ENCODE data around the gene KLHL22. TPM values are rescaled to one million over a fixed set of nuclear protein-coding genes. Genes with fewer than 3 reads are reported as not detected.

The KLHL22 gene
- total and polyA plus RNA-seq, 2 donors (not counting 3 experiments of a cell fraction or from before 2014, with no cell fraction given), result 24.2 to 33.6 TPM

DNA sequence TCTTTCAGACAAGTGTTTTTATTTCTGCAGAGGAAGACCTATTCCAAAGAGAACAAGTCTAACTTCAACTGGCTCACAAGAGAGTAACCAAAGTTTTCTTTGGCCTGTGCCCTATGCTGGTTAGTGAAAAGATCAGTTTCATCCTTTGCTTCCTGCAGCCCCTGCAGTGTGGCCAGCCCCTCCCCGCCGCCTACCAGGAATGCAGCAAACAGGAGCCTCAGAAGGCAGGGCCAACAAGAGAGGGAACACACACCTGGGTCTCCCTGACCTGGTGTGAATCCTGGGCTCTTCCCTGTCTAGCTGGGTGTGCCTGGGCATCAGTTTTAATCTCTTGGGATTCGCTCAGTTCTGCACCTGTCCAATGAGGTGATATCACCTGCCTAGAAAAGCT is 36.4 kb downstream of the KLHL22 start:
- BruUV-seq (replicated peaks), result no TSS peak
- no peak for TF ChIP-seq EZH2 (IDR thresholded peaks at IDR 0.05; ENCODE audit: borderline replicate concordance, low read depth, low read length, severe bottlenecking)
- TF ChIP-seq, protein P1, sequence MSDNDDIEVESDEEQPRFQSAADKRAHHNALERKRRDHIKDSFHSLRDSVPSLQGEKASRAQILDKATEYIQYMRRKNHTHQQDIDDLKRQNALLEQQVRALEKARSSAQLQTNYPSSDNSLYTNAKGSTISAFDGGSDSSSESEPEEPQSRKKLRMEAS (IDR thresholded peaks at IDR 0.05; ENCODE audit: insufficient read depth, insufficient read length), result no peak
- TF ChIP-seq POLR2AphosphoS5 (IDR thresholded peaks at IDR 0.05; ENCODE audit: insufficient read depth, low read depth, low read length), result no peak
- no peak for TF ChIP-seq FOS (IDR thresholded peaks at IDR 0.05; ENCODE audit: borderline replicate concordance, insufficient read depth, low read length)
- no peak for TF ChIP-seq POLR2A (IDR thresholded peaks at IDR 0.05; ENCODE audit: low read depth, low read length)
- no peak for TF ChIP-seq MYC (IDR thresholded peaks at IDR 0.05; ENCODE audit: low read depth, low read length)
- TF ChIP-seq, protein P2, sequence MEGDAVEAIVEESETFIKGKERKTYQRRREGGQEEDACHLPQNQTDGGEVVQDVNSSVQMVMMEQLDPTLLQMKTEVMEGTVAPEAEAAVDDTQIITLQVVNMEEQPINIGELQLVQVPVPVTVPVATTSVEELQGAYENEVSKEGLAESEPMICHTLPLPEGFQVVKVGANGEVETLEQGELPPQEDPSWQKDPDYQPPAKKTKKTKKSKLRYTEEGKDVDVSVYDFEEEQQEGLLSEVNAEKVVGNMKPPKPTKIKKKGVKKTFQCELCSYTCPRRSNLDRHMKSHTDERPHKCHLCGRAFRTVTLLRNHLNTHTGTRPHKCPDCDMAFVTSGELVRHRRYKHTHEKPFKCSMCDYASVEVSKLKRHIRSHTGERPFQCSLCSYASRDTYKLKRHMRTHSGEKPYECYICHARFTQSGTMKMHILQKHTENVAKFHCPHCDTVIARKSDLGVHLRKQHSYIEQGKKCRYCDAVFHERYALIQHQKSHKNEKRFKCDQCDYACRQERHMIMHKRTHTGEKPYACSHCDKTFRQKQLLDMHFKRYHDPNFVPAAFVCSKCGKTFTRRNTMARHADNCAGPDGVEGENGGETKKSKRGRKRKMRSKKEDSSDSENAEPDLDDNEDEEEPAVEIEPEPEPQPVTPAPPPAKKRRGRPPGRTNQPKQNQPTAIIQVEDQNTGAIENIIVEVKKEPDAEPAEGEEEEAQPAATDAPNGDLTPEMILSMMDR (IDR thresholded peaks at IDR 0.05; ENCODE audit: extremely low read depth in 1 of 2, insufficient read depth in 1 of 2, low read depth in 1 of 2, low read length in 2 of 2), result no peak
- no peak for TF ChIP-seq GATA2 (IDR thresholded peaks at IDR 0.05; ENCODE audit: insufficient read depth, insufficient read length, low read depth, low read length)
- TF ChIP-seq JUN (IDR thresholded peaks at IDR 0.05; ENCODE audit: borderline replicate concordance, insufficient read depth, insufficient read length, low read depth), result no peak
- Histone ChIP-seq H4K20me1 (replicated peaks; ENCODE audit: control insufficient read depth, extremely low read depth, insufficient read depth, low read length) (no peaks in the 10 kb centered on the region), H2AFZ (ENCODE audit: low read depth, low read length) (no peak overlapping the region), H3K27me3 (ENCODE audit: control insufficient read depth in 2 of 2, insufficient read depth in 2 of 2, low read length in 2 of 2) (no peaks in the 10 kb centered on the region), H3K27ac (ENCODE audit: insufficient read depth, low read depth, low read length) (no peak overlapping the region), H3K79me2 (ENCODE audit: control insufficient read depth, insufficient read depth, low read length) (no peaks in the 10 kb centered on the region), H3K4me3 (replicated peaks in 1 of 3; ENCODE audit: insufficient read depth in 1 of 3, low read depth in 1 of 3, low read length in 3 of 3) (no peak overlapping the region), H3K4me2 (ENCODE audit: insufficient read depth, low read length) (no peak overlapping the region), H3K9me3 (replicated peaks; ENCODE audit: control insufficient read depth, insufficient read depth, low read length) (no peaks in the 10 kb centered on the region), H3K9me1 (replicated peaks; ENCODE audit: control insufficient read depth, extremely low read depth, insufficient read depth, low read length) (no peaks in the 10 kb centered on the region), H3K4me1 (ENCODE audit: control insufficient read depth, extremely low read depth, insufficient read depth, low read length) (no peaks in the 10 kb centered on the region), H3K36me3 (ENCODE audit: control insufficient read depth in 2 of 2, extremely low read depth in 1 of 2, insufficient read depth in 2 of 2, low read length in 2 of 2) (peaks cover 0 to 4% of the 10 kb centered on the region in 2 experiments), H3K9ac (replicated peaks; ENCODE audit: extremely low read depth, insufficient read depth, low read length) (no peak overlapping the region)
- DNase-seq (ENCODE audit: low read depth, low spot score) (no peak), FAIRE-seq (no peak)
- dilution Hi-C loops (cut with MboI; ENCODE audit: extremely low pct_ligation_motif_present, low sequenced_read_pairs), result no loop called here
- intact Hi-C loops (cut with micrococcal nuclease), result loop anchor here (5.0 kb wide), 1 partner anchor 302 kb away; no protein-coding TSS in a partner anchor
- ChIA-PET POLR2A (no interaction called here), CTCF (interaction anchor here (3.3 kb wide), 1 partner anchor 41 kb away, joined by 25 read pairs; no protein-coding TSS in a partner anchor)

All from endothelial cell of umbilical vein (primary cell).